ENCODE data around the gene ZBTB37. TPM values are rescaled to one million over a fixed set of nuclear protein-coding genes. Genes with fewer than 3 reads are reported as not detected.

ZBTB37 gene
- total and polyA plus RNA-seq, 2 of the 4 experiments (the other 2 are of a cell fraction), result 1.0 to 13.1 TPM

GRCh38 chr1:173948594-173948993, 80.4 kb downstream of the ZBTB37 start:
- BruUV-seq (replicated peaks), result no TSS peak
- no peaks in the 10 kb centered on the region for H3K9me3 ChIP-seq (ENCODE audit: control insufficient read depth, insufficient read depth, low read length)
- no peaks in the 10 kb centered on the region for H3K27me3 ChIP-seq (ENCODE audit: control insufficient read depth, insufficient read depth, low read length)
- no peak overlapping the region for H3K23ac ChIP-seq (ENCODE audit: low read depth, low read length)
- CTCF ChIA-PET, result no interaction called here
- H2BK120ac ChIP-seq (ENCODE audit: low read depth, low read length), result no peak overlapping the region
- POLR2A ChIA-PET (ENCODE audit: unreplicated experiment), result no interaction called here
- H2AFZ ChIP-seq (replicated peaks; ENCODE audit: low read length, poor library complexity), result no peak overlapping the region
- no peak overlapping the region for H2BK15ac ChIP-seq (ENCODE audit: low read depth, low read length)
- peaks cover 7 to 11% of the 10 kb centered on the region in 2 experiments for H3K79me1 ChIP-seq (ENCODE audit: low read depth in 1 of 2, low read length in 2 of 2)
- no peak for DNase-seq
- intact Hi-C loops (cut with micrococcal nuclease) (no loop called here), dilution Hi-C loops (cut with HindIII; ENCODE audit: low sequenced_read_pairs, unreplicated experiment) (no loop called here), in situ Hi-C loops (cut with MboI; ENCODE audit: low sequenced_read_pairs) (loop anchor here (25.0 kb wide), 1 partner anchor 1211 kb away; no protein-coding TSS in a partner anchor)
- H3K9me1 ChIP-seq (ENCODE audit: insufficient read depth, low read length), result no peaks in the 10 kb centered on the region
- no peak overlapping the region for H3K9ac ChIP-seq (ENCODE audit: low read depth, low read length)
- WGBS, 2 experiments (ENCODE audit: extremely low coverage in 2 of 2, insufficient read length in 1 of 2), result no CpG with 5 or more reads among the region's 4 CpGs
- peaks cover 47% of the 10 kb centered on the region for H3K36me3 ChIP-seq (ENCODE audit: control insufficient read depth, insufficient read depth, low read length)
- no peak overlapping the region for H3K4me3 ChIP-seq (ENCODE audit: insufficient read depth, low read depth, low read length)
- no peak overlapping the region for H2AK9ac ChIP-seq (replicated peaks; ENCODE audit: low read depth, low read length, poor library complexity)
- no peak for ATAC-seq (ENCODE audit: low read depth)
- H2BK20ac ChIP-seq (ENCODE audit: low read depth, low read length), result no peak overlapping the region
- no peak overlapping the region for H3K4me2 ChIP-seq (ENCODE audit: low read depth, low read length)
- H4K5ac ChIP-seq (ENCODE audit: low read depth, low read length), result no peak overlapping the region
- H2AK5ac ChIP-seq (ENCODE audit: low read depth, low read length), result no peak overlapping the region
- no peak overlapping the region for H4K8ac ChIP-seq (ENCODE audit: low read depth in 2 of 2, low read length in 2 of 2)
- no peaks in the 10 kb centered on the region for H3K4me1 ChIP-seq (ENCODE audit: control insufficient read depth, insufficient read depth, low read length)
- no peak overlapping the region for H3K56ac ChIP-seq (ENCODE audit: extremely low read depth, insufficient read depth, low read length)
- no peak overlapping the region for H3K18ac ChIP-seq (ENCODE audit: low read depth, low read length)
- no peak overlapping the region for H3K14ac ChIP-seq (replicated peaks; ENCODE audit: low read depth, low read length)
- TF ChIP-seq ELK1 (IDR thresholded peaks at IDR 0.05; ENCODE audit: borderline replicate concordance, low read depth, low read length) (no peak), BHLHE40 (IDR thresholded peaks at IDR 0.05; ENCODE audit: low read depth, low read length) (no peak), CTCF (conservative IDR thresholded peaks at IDR 0.05; ENCODE audit: low read depth, low read length) (no peak)
- no peak overlapping the region for H3K27ac ChIP-seq (ENCODE audit: insufficient read depth, low read length)
- H2BK5ac ChIP-seq (ENCODE audit: low read depth, low read length, poor library complexity, severe bottlenecking), result no peak overlapping the region
- H4K20me1 ChIP-seq (ENCODE audit: insufficient read depth, low read length), result no peaks in the 10 kb centered on the region; the same call in 1 of the 2 replicates
- H4K91ac ChIP-seq (ENCODE audit: insufficient read depth, low read depth, low read length), result no peak overlapping the region
- no peak overlapping the region for H3K4ac ChIP-seq (ENCODE audit: low read depth, low read length)

Small RNA genes within 50 kb of the gene (microRNA-seq; reads per million reads assigned to microRNA genes)
- gene RNA5SP67 (ENCODE audit: insufficient read depth, insufficient read length), result not detected

Small RNA genes within 50 kb of the gene (small RNA-seq; reads per million reads assigned to genes)
- gene RNA5SP67, result 0 to 0.46 (median 0.08) reads per million in 5 experiments

Other genes with a start within 250 kb of the ZBTB37 start
- not detected in 2 replicates for gene TEX50, start 233.0 kb upstream of the ZBTB37 start, total RNA-seq (2012; rRNA removed)
- gene TEX50, start 233.0 kb upstream of the ZBTB37 start, polyA plus RNA-seq (2012; rRNA removed), result not detected in 2 replicates
- gene ANKRD45, start 198.5 kb upstream of the ZBTB37 start, total RNA-seq (2012; rRNA removed), result under 0.01 TPM in 1 of 2 replicates, not detected in the other
- gene ANKRD45, start 198.5 kb upstream of the ZBTB37 start, polyA plus RNA-seq (2012; rRNA removed), result not detected in 2 replicates
- gene KLHL20, start 153.4 kb upstream of the ZBTB37 start, total RNA-seq (2012; rRNA removed), result 23.3 and 25.8 TPM in 2 replicates
- gene KLHL20, start 153.4 kb upstream of the ZBTB37 start, polyA plus RNA-seq (2012; rRNA removed), result 11.0 and 13.5 TPM in 2 replicates
- gene DARS2, start 43.7 kb upstream of the ZBTB37 start, total RNA-seq (2012; rRNA removed), result 18.8 and 22.8 TPM in 2 replicates
- gene DARS2, start 43.7 kb upstream of the ZBTB37 start, polyA plus RNA-seq (2012; rRNA removed), result 13.1 and 14.8 TPM in 2 replicates
- 21.1 and 21.9 TPM in 2 replicates for gene CENPL, start 43.5 kb upstream of the ZBTB37 start, total RNA-seq (2012; rRNA removed)
- gene CENPL, start 43.5 kb upstream of the ZBTB37 start, polyA plus RNA-seq (2012; rRNA removed), result 4.8 and 6.3 TPM in 2 replicates
- 380 and 450 TPM in 2 replicates for gene GAS5, start 391 bp upstream of the ZBTB37 start, total RNA-seq (2012; rRNA removed)
- 561 and 737 TPM in 2 replicates for gene GAS5, start 391 bp upstream of the ZBTB37 start, polyA plus RNA-seq (2012; rRNA removed)
- gene SERPINC1, start 48.9 kb downstream of the ZBTB37 start, total RNA-seq (2012; rRNA removed), result not detected in 2 replicates
- not detected in 2 replicates for gene SERPINC1, start 48.9 kb downstream of the ZBTB37 start, polyA plus RNA-seq (2012; rRNA removed)
- 26.1 and 39.3 TPM in 2 replicates for gene RC3H1, start 154.0 kb downstream of the ZBTB37 start, total RNA-seq (2012; rRNA removed)
- gene RC3H1, start 154.0 kb downstream of the ZBTB37 start, polyA plus RNA-seq (2012; rRNA removed), result 5.1 and 5.4 TPM in 2 replicates

All from IMR-90 (cell line).